B cell (primary cell): Measurements from ENCODE around the gene ITGA5. TPM values are rescaled to one million over a fixed set of nuclear protein-coding genes. Genes with fewer than 3 reads are reported as not detected.

Experiments used
- ATAC-seq: fragments of 200-7000 bp; cut with Tn5 transposase; one replicate; pipeline ENCODE4 v1.10.0; 2021; ENCODE audit warnings: low read depth, mild to moderate bottlenecking, moderate number of reproducible peaks, moderate library complexity
- CTCF ChIA-PET: fragments of 350-600 bp; sonication (Branson Sonifier 250); formaldehyde crosslinking; loops from one replicate; lab custom pipeline; 2021; ENCODE audit warnings: antibody characterized with exemption, inconsistent platforms; lab: Charles Lee
- POLR2A ChIA-PET: fragments of 350-600 bp; sonication (Branson Sonifier 250); formaldehyde crosslinking; loops from one replicate; lab custom pipeline; 2021; ENCODE audit warnings: antibody characterized with exemption; lab: Charles Lee
- DNase-seq: peaks from one replicate; pipeline ENCODE4 v3.0.0; 2013
- H2AFZ ChIP-seq: 2 replicates; pipeline ENCODE4 v1.6.1; 2012; ENCODE audit warnings: mild to moderate bottlenecking, low read depth, low read length; ENCODE audit not compliant: insufficient read depth, poor library complexity, severe bottlenecking
- H3K27ac ChIP-seq, 2 donors: 1 replicate in 1 of 2; 2 replicates in 1 of 2; pipeline ENCODE4 v1.5.1; 2012 to 2013; ENCODE audit warnings: low read length in 2 of 2, mild to moderate bottlenecking in 2 of 2, moderate library complexity in 1 of 2
- H3K27me3 ChIP-seq, 4 experiments: fragments of 200-600 bp in 1 of 4; sonication (generic) in 1 of 4; replicated peaks in 1 of 4; 1 replicate in 2 of 4; 2 replicates in 2 of 4; pipeline versions ENCODE4 v1.6.1 to v1.7.0; 2013 to 2016; ENCODE audit warnings: low read length in 3 of 4, mild to moderate bottlenecking in 2 of 4, mixed read lengths in 1 of 4, moderate library complexity in 1 of 4; ENCODE audit not compliant: insufficient read depth in 4 of 4, control insufficient read depth in 3 of 4; ENCODE audit errors: control extremely low read depth in 1 of 4
- H3K36me3 ChIP-seq, 2 experiments: replicated peaks in 1 of 2; 1 replicate in 1 of 2; 2 replicates in 1 of 2; pipeline versions ENCODE4 v1.6.1 to v1.7.1; 2013; ENCODE audit warnings: low read length in 1 of 2; ENCODE audit not compliant: insufficient read depth in 2 of 2, control insufficient read depth in 1 of 2; ENCODE audit errors: control extremely low read depth in 1 of 2, extremely low read depth in 1 of 2
- H3K4me1 ChIP-seq, 2 donors: fragments of 200-600 bp in 1 of 2; sonication (generic) in 1 of 2; 1 replicate in 1 of 2; 2 replicates in 1 of 2; pipeline versions ENCODE4 v1.5.1 to v1.6.1; 2013 to 2017; ENCODE audit warnings: low read length in 2 of 2; ENCODE audit not compliant: control insufficient read depth in 2 of 2, insufficient read depth in 2 of 2
- H3K4me2 ChIP-seq: replicated peaks from 2 replicates; pipeline ENCODE3; 2012; ENCODE audit warnings: mild to moderate bottlenecking, low read depth, low read length; ENCODE audit not compliant: poor library complexity, severe bottlenecking
- H3K4me3 ChIP-seq, 5 experiments: fragments of 200-600 bp in 1 of 5; sonication (generic) in 1 of 5; 1 replicate in 3 of 5; 2 replicates in 2 of 5; pipeline versions ENCODE4 v1.5.1 to v1.7.0; 2011 to 2016; ENCODE audit warnings: low read length in 4 of 5, mild to moderate bottlenecking in 4 of 5, low read depth in 2 of 5, control low read depth in 1 of 5, moderate library complexity in 1 of 5; ENCODE audit not compliant: insufficient read depth in 1 of 5; ENCODE audit errors: control extremely low read depth in 1 of 5, extremely low read depth in 1 of 5
- H3K79me2 ChIP-seq: fragments of 200-600 bp; sonication (generic); one replicate; pipeline ENCODE4 v1.6.0; 2016; ENCODE audit warnings: low read length; ENCODE audit not compliant: control insufficient read depth, insufficient read depth
- H3K9ac ChIP-seq: fragments of 200-600 bp; sonication (generic); 2 replicates; pipeline ENCODE4 v1.6.1; 2017; ENCODE audit warnings: mild to moderate bottlenecking, low read length, moderate library complexity
- H3K9me3 ChIP-seq, 3 donors: one replicate each; pipeline versions ENCODE4 v1.6.1 to v1.7.1; 2013; ENCODE audit warnings: low read length in 2 of 3; ENCODE audit not compliant: control insufficient read depth in 2 of 3, insufficient read depth in 1 of 3; ENCODE audit errors: control extremely low read depth in 1 of 3
- H4K20me1 ChIP-seq: 2 replicates; pipeline ENCODE4 v1.6.0; 2012; ENCODE audit warnings: mild to moderate bottlenecking, low read length; ENCODE audit not compliant: insufficient read depth, control insufficient read depth, poor library complexity, severe bottlenecking
- H3K27ac Mint-ChIP-seq: one replicate; pipeline ENCODE4 v1.8.0; 2021; ENCODE audit warnings: mixed read lengths
- H3K27me3 Mint-ChIP-seq: one replicate; pipeline ENCODE4 v1.8.0; 2021; ENCODE audit warnings: mixed read lengths
- H3K4me1 Mint-ChIP-seq: one replicate; pipeline ENCODE4 v1.8.0; 2021; ENCODE audit warnings: mixed read lengths
- H3K4me3 Mint-ChIP-seq: one replicate; pipeline ENCODE4 v1.8.0; 2021; ENCODE audit warnings: mixed read lengths
- H3K9me3 Mint-ChIP-seq: one replicate; pipeline ENCODE4 v1.8.0; 2022; ENCODE audit warnings: mixed read lengths; ENCODE audit not compliant: insufficient read depth
- EZH2 ChIP-seq: IDR thresholded peaks from 2 replicates; pipeline ENCODE4 v1.6.1; 2012; ENCODE audit warnings: borderline replicate concordance, low read depth, mild to moderate bottlenecking, moderate library complexity, low read length; ENCODE audit not compliant: insufficient read depth, poor library complexity, severe bottlenecking
- WGBS: methylation state at CpG from one replicate; pipeline ENCODE4 v1.1.5; 2013; ENCODE audit warnings: missing lambda C conversion rate; ENCODE audit not compliant: insufficient coverage; 5-methylcytosine and 5-hydroxymethylcytosine counted together
- intact Hi-C: fragments of 100-400 bp; cut with micrococcal nuclease; formaldehyde crosslinking; loops from one replicate; pipeline ENCODE4 v1.10.0; 2022
- polyA plus RNA-seq: library from polyadenylated mRNA; depleted of rRNA; stranded (reverse); fragments of >200 nt; gene quantifications from 2 replicates; pipeline ENCODE4 v1.2.3, GENCODE V29; 2012
- total RNA-seq, 2 donors: library from RNA; stranded (reverse); fragments of 120-200 nt in 1 of 2; gene quantifications; 1 replicate in 1 of 2; 2 replicates in 1 of 2; pipeline versions ENCODE4 v1.2.3 to v1.2.4, GENCODE V29; 2013 to 2022
- TF ChIP-seq, protein P1 (sequence below): fragments of 200-600 bp; IDR thresholded peaks from one replicate; pipeline ENCODE4 v1.8.0; 2022; ENCODE audit warnings: antibody characterized with exemption, mild to moderate bottlenecking

The ITGA5 gene
- total and polyA plus RNA-seq, 2 donors (not counting 1 experiment from before 2014, with no cell fraction given): 3.6 to 6.1 TPM

DNA sequence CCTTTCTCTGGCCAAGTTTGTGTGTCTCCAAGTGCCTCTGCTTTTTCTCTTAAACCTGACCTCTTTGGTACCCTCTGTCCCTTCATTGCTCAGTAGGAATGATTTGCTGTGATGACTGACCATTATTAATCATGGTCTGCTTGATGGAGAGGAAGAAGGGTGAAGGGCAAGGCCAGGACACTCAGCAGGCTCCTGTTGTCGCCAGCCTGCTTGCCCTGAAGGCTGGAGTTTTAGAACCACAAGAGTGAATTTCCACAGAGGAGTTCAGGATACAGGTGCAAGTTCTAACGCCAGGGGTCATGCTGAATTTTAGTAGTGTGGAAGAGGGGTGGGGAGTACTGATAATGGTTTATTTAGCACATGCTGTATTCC, 2.8 kb upstream of the ITGA5 start:
- Mint-ChIP-seq H3K9me3 (no peaks in the 10 kb centered on the region), H3K27ac (no peak overlapping the region), H3K27me3 (peaks cover 40% of the 10 kb centered on the region), H3K4me1 (peaks cover 31% of the 10 kb centered on the region), H3K4me3 (no peak overlapping the region)
- DNase-seq: no peak
- Histone ChIP-seq H3K4me3 (no peak overlapping the region), H3K27ac (no peak overlapping the region), H3K27me3 (peaks cover 0 to 27% (median 13%) of the 10 kb centered on the region in 4 experiments), H3K9me3 (no peaks in the 10 kb centered on the region), H2AFZ (no peak overlapping the region), H3K9ac (no peak overlapping the region), H3K36me3 (no peaks in the 10 kb centered on the region), H3K79me2 (peaks cover 7% of the 10 kb centered on the region), H4K20me1 (no peaks in the 10 kb centered on the region), H3K4me1 (peaks cover 34 to 36% of the 10 kb centered on the region in 2 donors), H3K4me2 (no peak overlapping the region)
- POLR2A ChIA-PET: no interaction called here
- intact Hi-C loops: no loop called here
- no peak for ATAC-seq
- CTCF ChIA-PET: interaction anchor here (0.8 to 14.7 kb wide), 4 partner anchors 17 to 38 kb away, joined by 3 to 297 read pairs (median 3); partner anchors contain the start of gene ZNF385A
- WGBS: 75% methylated on average over 1 of the region's 2 CpGs
- TF ChIP-seq, protein P1, sequence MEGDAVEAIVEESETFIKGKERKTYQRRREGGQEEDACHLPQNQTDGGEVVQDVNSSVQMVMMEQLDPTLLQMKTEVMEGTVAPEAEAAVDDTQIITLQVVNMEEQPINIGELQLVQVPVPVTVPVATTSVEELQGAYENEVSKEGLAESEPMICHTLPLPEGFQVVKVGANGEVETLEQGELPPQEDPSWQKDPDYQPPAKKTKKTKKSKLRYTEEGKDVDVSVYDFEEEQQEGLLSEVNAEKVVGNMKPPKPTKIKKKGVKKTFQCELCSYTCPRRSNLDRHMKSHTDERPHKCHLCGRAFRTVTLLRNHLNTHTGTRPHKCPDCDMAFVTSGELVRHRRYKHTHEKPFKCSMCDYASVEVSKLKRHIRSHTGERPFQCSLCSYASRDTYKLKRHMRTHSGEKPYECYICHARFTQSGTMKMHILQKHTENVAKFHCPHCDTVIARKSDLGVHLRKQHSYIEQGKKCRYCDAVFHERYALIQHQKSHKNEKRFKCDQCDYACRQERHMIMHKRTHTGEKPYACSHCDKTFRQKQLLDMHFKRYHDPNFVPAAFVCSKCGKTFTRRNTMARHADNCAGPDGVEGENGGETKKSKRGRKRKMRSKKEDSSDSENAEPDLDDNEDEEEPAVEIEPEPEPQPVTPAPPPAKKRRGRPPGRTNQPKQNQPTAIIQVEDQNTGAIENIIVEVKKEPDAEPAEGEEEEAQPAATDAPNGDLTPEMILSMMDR: no peak
- no peak for TF ChIP-seq EZH2

DNA sequence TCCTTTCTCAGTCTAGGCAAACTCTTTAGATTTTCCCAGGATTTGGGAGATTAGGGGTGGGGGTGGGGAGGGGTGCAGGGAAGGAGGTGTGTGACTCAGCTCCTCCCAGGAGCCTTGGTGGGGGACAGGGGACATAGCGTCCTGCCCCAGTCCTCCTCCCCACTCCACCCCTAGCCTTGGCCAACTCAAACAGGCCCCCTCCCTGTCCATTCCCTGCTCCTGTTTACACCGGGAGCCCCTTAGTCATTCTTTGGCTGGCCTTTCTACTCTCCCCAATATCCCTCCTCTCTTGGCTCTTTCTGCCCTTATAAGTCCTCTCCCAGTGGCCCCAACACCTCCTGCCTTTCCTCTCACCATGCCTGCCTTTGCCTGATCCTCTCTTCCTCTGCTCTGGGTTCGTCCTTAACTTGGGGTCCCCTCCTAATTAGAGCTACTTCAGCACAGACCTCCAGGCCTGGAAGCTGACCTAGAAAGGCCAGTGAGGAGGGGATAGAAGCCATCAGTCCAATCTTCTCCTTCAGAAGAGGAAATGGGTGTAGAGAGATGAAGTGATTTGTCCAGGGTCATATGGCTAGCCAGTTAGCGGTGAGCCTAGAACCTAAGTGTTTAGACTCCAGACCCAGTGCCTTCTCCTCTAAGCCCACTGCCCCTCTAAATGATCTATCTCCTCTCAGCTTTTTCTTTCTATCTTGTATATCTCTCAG, 2.3 kb upstream of the ITGA5 start:
- no peaks in the 10 kb centered on the region for H4K20me1 ChIP-seq
- ATAC-seq (no peak), DNase-seq (no peak)
- no peak overlapping the region for H3K27ac ChIP-seq
- Mint-ChIP-seq H3K4me3 (no peak overlapping the region), H3K9me3 (no peaks in the 10 kb centered on the region), H3K4me1 (peaks cover 36% of the 10 kb centered on the region), H3K27me3 (peaks cover 38% of the 10 kb centered on the region), H3K27ac (no peak overlapping the region)
- no peaks in the 10 kb centered on the region for H3K9me3 ChIP-seq
- H2AFZ ChIP-seq: no peak overlapping the region
- peaks cover 0 to 26% (median 12%) of the 10 kb centered on the region in 4 experiments for H3K27me3 ChIP-seq
- peaks cover 39 to 41% of the 10 kb centered on the region in 2 donors for H3K4me1 ChIP-seq
- H3K9ac ChIP-seq: no peak overlapping the region
- POLR2A ChIA-PET: no interaction called here
- WGBS: 96% methylated on average over 2 of the region's 4 CpGs
- H3K36me3 ChIP-seq: no peaks in the 10 kb centered on the region
- no peak overlapping the region for H3K4me3 ChIP-seq
- peaks cover 7% of the 10 kb centered on the region for H3K79me2 ChIP-seq
- intact Hi-C loops: no loop called here
- TF ChIP-seq, protein P1: no peak
- no peak for TF ChIP-seq EZH2
- CTCF ChIA-PET: interaction anchor here (0.8 to 14.7 kb wide), 4 partner anchors 18 to 37 kb away, joined by 3 to 297 read pairs (median 3); partner anchors contain the start of gene ZNF385A
- no peak overlapping the region for H3K4me2 ChIP-seq
